ENCODE measurements around the gene AEN.

AEN gene

GRCh38 chr15:88651971-88652370 is 30.8 kb downstream of the AEN start:
- no peak overlapping the region for H3K27ac ChIP-seq
- no peak for TF ChIP-seq ZFX (IDR thresholded peaks at IDR 0.05)
- TF ChIP-seq CTCF (conservative IDR thresholded peaks at IDR 0.05): no peak

- H3K27ac ChIP-seq: no peak overlapping the region
- TF ChIP-seq ZFX (IDR thresholded peaks at IDR 0.05) (no peak), CTCF (conservative IDR thresholded peaks at IDR 0.05) (no peak)
Observed at GRCh38 chr15:88652456-88653199, 31.5 kb downstream of the AEN start.

- TF ChIP-seq CTCF (conservative IDR thresholded peaks at IDR 0.05) (no peak), ZFX (IDR thresholded peaks at IDR 0.05) (no peak)
- H3K27ac ChIP-seq: no peak overlapping the region
Observed at GRCh38 chr15:88653200-88654064, 32.3 kb downstream of the AEN start.

GRCh38 chr15:88654430-88655102 is 33.4 kb downstream of the AEN start:
- no peak overlapping the region for H3K27ac ChIP-seq
- TF ChIP-seq CTCF (conservative IDR thresholded peaks at IDR 0.05): no peak
- TF ChIP-seq ZFX (IDR thresholded peaks at IDR 0.05): no peak

GRCh38 chr15:88655103-88655553 is 34.0 kb downstream of the AEN start:
- H3K27ac ChIP-seq: no peak overlapping the region
- TF ChIP-seq ZFX (IDR thresholded peaks at IDR 0.05) (no peak), CTCF (conservative IDR thresholded peaks at IDR 0.05) (no peak)

GRCh38 chr15:88655800-88656488 is 34.8 kb downstream of the AEN start:
- TF ChIP-seq CTCF (conservative IDR thresholded peaks at IDR 0.05) (no peak), ZFX (IDR thresholded peaks at IDR 0.05) (no peak)
- H3K27ac ChIP-seq: no peak overlapping the region

Data from C4-2B (cell line).